ENCODE results near the gene CNTD1.
"Not testable (repeated sequence)": the region's sequence is repeated elsewhere in the genome, so short reads cannot be mapped to it uniquely, and the experiment has no call there.

GRCh38 chr17:42856516-42856915 is 57.9 kb downstream of the CNTD1 start:
- TF ChIP-seq, protein P1, sequence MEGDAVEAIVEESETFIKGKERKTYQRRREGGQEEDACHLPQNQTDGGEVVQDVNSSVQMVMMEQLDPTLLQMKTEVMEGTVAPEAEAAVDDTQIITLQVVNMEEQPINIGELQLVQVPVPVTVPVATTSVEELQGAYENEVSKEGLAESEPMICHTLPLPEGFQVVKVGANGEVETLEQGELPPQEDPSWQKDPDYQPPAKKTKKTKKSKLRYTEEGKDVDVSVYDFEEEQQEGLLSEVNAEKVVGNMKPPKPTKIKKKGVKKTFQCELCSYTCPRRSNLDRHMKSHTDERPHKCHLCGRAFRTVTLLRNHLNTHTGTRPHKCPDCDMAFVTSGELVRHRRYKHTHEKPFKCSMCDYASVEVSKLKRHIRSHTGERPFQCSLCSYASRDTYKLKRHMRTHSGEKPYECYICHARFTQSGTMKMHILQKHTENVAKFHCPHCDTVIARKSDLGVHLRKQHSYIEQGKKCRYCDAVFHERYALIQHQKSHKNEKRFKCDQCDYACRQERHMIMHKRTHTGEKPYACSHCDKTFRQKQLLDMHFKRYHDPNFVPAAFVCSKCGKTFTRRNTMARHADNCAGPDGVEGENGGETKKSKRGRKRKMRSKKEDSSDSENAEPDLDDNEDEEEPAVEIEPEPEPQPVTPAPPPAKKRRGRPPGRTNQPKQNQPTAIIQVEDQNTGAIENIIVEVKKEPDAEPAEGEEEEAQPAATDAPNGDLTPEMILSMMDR (conservative IDR thresholded peaks at IDR 0.05; ENCODE audit: low read length): not testable (repeated sequence)
- TF ChIP-seq EZH2phosphoT487 (IDR thresholded peaks at IDR 0.05; ENCODE audit: borderline replicate concordance, low read depth, low read length): not testable (repeated sequence)

Measured in OCI-LY7 (cell line).